HepG2 (cell line): ENCODE data around the gene EXOC3L2. TPM values are rescaled to one million over a fixed set of nuclear protein-coding genes. Genes with fewer than 3 reads are reported as not detected.
A peak's percentile ranks its signal among the peaks of the same experiment; 100 is the strongest.

ENCODE experiments used
- ARID5B ChIP-seq: IDR thresholded peaks from 2 replicates; pipeline ENCODE4 v1.4.0; 2020; ENCODE audit warnings: mild to moderate bottlenecking, missing genetic modification reagents
- DZIP1 ChIP-seq: sonication (generic); formaldehyde crosslinking; IDR thresholded peaks from 2 replicates; pipeline ENCODE4 v1.5.0; 2020; ENCODE audit warnings: mild to moderate bottlenecking, missing genetic modification reagents
- ETV5 ChIP-seq: IDR thresholded peaks from 2 replicates; pipeline ENCODE4 v1.6.1; 2018; ENCODE audit warnings: missing biosample characterization, missing genetic modification reagents, inconsistent platforms, borderline replicate concordance
- EZH2 ChIP-seq: conservative IDR thresholded peaks from 2 replicates; pipeline ENCODE4 v1.6.1; 2012; ENCODE audit warnings: mild to moderate bottlenecking, low read depth, low read length, moderate library complexity
- GABPA ChIP-seq, 2 experiments: IDR thresholded peaks; 2 replicates each; pipeline ENCODE4 v1.6.1; 2011 to 2016; ENCODE audit warnings: low read depth in 2 of 2, low read length in 1 of 2, missing biosample characterization in 1 of 2, missing genetic modification characterization in 1 of 2
- GABPB1 ChIP-seq: IDR thresholded peaks from 2 replicates; pipeline ENCODE4 v1.6.1; 2016; ENCODE audit warnings: mild to moderate bottlenecking, missing genetic modification reagents, moderate library complexity, missing compliant biosample characterization
- GATAD1 ChIP-seq: IDR thresholded peaks from 2 replicates; pipeline ENCODE4 v1.6.1; 2016; ENCODE audit warnings: missing genetic modification reagents, missing compliant biosample characterization
- PATZ1 ChIP-seq: sonication (generic); formaldehyde crosslinking; IDR thresholded peaks from 2 replicates; pipeline ENCODE4 v1.4.0; 2020; ENCODE audit warnings: missing genetic modification reagents
- PHF21A ChIP-seq: sonication (generic); formaldehyde crosslinking; IDR thresholded peaks from 2 replicates; pipeline ENCODE4 v1.5.0; 2020; ENCODE audit warnings: mild to moderate bottlenecking, missing genetic modification reagents
- TCF7 ChIP-seq: sonication (generic); IDR thresholded peaks from 2 replicates; pipeline ENCODE4 v1.6.1; 2016; ENCODE audit warnings: antibody characterized with exemption, low read depth
- TEAD3 ChIP-seq: optimal IDR thresholded peaks from 2 replicates; pipeline ENCODE3; 2016; ENCODE audit warnings: borderline replicate concordance
- ZC3H4 ChIP-seq: sonication (generic); formaldehyde crosslinking; IDR thresholded peaks from 2 replicates; pipeline ENCODE4 v1.4.0; 2020; ENCODE audit warnings: missing genetic modification reagents, borderline replicate concordance
- ZFY ChIP-seq: sonication (generic); formaldehyde crosslinking; IDR thresholded peaks from 2 replicates; pipeline ENCODE4 v1.4.0; 2020; ENCODE audit warnings: missing genetic modification reagents
- ZNF713 ChIP-seq: sonication (generic); formaldehyde crosslinking; IDR thresholded peaks from 2 replicates; pipeline ENCODE4 v1.4.0; 2020; ENCODE audit warnings: mild to moderate bottlenecking, missing genetic modification reagents
- ZNF724P ChIP-seq: sonication (generic); formaldehyde crosslinking; IDR thresholded peaks from 2 replicates; pipeline ENCODE4 v1.8.0; 2022; ENCODE audit warnings: missing genetic modification reagents, borderline replicate concordance
- polyA plus RNA-seq, 8 experiments: library from polyadenylated mRNA; depleted of rRNA in 3 of 8; stranded (reverse) in 7 of 8; unstranded in 1 of 8; fragments of >200 nt; fragmentation: Illumina TruSeq in 4 of 8; extraction: Trizol in 4 of 8; gene quantifications; 2 replicates each; pipeline versions ENCODE4 v1.2.1 to v1.2.3, GENCODE V29; 2011 to 2016; ENCODE audit warnings: low read depth in 4 of 8, missing spikeins in 1 of 8, mixed read lengths in 1 of 8; ENCODE audit not compliant: insufficient read depth in 1 of 8
- total RNA-seq, 5 experiments: library from RNA; depleted of rRNA; stranded (reverse); fragments of >200 nt; fragmentation: Illumina TruSeq; extraction: Trizol; gene quantifications; 2 replicates each; pipeline ENCODE4 v1.2.3, GENCODE V29; 2016; ENCODE audit warnings: low read depth in 1 of 5
- TF ChIP-seq, protein P1 (sequence below): sonication (generic); formaldehyde crosslinking; IDR thresholded peaks from 2 replicates; pipeline ENCODE4 v1.4.0; 2020; ENCODE audit warnings: missing genetic modification reagents, borderline replicate concordance

EXOC3L2 gene
- total and polyA plus RNA-seq, 2 of the 13 experiments (the other 11 are each of a cell fraction or from before 2014, with no cell fraction given): 0.21 TPM; not detected in 1

DNA sequence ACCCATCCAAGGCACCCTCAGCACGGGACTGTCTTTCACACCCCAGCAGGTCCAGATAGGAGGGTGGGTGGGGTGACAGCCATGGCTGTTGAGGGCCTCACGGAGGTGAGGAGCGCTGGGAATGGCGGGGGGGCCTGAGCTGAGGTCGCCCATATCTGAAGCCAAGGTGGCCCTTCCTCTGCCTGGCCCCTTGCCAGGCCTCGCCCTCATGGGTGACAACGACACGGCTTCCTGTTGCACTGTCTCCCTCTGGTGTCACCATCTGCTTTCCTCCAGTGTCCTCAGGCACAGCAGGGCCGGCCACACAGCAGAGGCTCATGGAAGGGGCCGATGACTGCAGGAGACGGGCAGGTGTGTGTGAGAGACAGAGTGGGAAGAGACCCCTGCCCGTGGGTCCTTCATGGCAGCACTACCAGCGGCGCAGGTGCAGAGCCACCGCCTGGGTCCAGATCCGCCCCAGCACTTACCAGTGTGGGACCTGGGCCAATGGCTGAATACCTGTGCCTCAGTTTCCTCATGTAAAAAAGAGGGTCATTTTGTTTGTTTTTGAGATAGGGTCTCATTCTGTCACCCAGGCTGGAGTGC lies 76.3 kb downstream of the EXOC3L2 start (continued):
- no peak for TF ChIP-seq GABPA (IDR thresholded peaks at IDR 0.05; ENCODE audit: low read depth, low read length)
- peak; percentile 49 for TF ChIP-seq GABPA (CRISPR knock-in tag; IDR thresholded peaks at IDR 0.05; ENCODE audit: low read depth)
- TF ChIP-seq GABPB1 (CRISPR knock-in tag): peak; percentile 69
- no peak for TF ChIP-seq ZC3H4 (CRISPR knock-in tag)
- TF ChIP-seq EZH2: no peak
- 0 out of 2 replicates have a peak, but pooled peaks have one; percentile 29 for TF ChIP-seq PHF21A (CRISPR knock-in tag)
- TF ChIP-seq ZNF724P (CRISPR knock-in tag): no peak
- TF ChIP-seq ARID5B (CRISPR knock-in tag): peak; percentile 42; the same call in 1 of the 2 replicates
- TF ChIP-seq GATAD1: 0 out of 2 replicates have a peak, but pooled peaks have one; percentile 16
- TF ChIP-seq ETV5 (CRISPR knock-in tag): peak; percentile 72
- TF ChIP-seq, protein P1, sequence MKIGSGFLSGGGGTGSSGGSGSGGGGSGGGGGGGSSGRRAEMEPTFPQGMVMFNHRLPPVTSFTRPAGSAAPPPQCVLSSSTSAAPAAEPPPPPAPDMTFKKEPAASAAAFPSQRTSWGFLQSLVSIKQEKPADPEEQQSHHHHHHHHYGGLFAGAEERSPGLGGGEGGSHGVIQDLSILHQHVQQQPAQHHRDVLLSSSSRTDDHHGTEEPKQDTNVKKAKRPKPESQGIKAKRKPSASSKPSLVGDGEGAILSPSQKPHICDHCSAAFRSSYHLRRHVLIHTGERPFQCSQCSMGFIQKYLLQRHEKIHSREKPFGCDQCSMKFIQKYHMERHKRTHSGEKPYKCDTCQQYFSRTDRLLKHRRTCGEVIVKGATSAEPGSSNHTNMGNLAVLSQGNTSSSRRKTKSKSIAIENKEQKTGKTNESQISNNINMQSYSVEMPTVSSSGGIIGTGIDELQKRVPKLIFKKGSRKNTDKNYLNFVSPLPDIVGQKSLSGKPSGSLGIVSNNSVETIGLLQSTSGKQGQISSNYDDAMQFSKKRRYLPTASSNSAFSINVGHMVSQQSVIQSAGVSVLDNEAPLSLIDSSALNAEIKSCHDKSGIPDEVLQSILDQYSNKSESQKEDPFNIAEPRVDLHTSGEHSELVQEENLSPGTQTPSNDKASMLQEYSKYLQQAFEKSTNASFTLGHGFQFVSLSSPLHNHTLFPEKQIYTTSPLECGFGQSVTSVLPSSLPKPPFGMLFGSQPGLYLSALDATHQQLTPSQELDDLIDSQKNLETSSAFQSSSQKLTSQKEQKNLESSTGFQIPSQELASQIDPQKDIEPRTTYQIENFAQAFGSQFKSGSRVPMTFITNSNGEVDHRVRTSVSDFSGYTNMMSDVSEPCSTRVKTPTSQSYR (CRISPR knock-in tag): no peak
- no peak for TF ChIP-seq TCF7
- peak; percentile 37 for TF ChIP-seq TEAD3 (CRISPR knock-in tag)
- TF ChIP-seq ZNF713 (CRISPR knock-in tag): 0 out of 2 replicates have a peak, but pooled peaks have one; percentile 63
- no peak for TF ChIP-seq DZIP1
- peak; percentile 69 for TF ChIP-seq PATZ1
- peak; percentile 36; the same call in 1 of the 2 replicates for TF ChIP-seq ZFY
